Mucosa of rectum (tissue), 2 donors: ENCODE measurements around the gene BCAS3.

Experiments used
- H3K27ac ChIP-seq, 2 donors: one replicate each; pipeline ENCODE4 v1.7.0; 2013; ENCODE audit warnings: inconsistent platforms in 2 of 2, low read depth in 2 of 2, low read length in 2 of 2
- H3K27me3 ChIP-seq, 2 donors: one replicate each; pipeline ENCODE4 v1.7.0; 2013; ENCODE audit warnings: low read length in 2 of 2; ENCODE audit not compliant: control insufficient read depth in 2 of 2, insufficient read depth in 2 of 2
- H3K36me3 ChIP-seq, 2 donors: one replicate each; pipeline ENCODE4 v1.7.0; 2013; ENCODE audit warnings: low read length in 2 of 2; ENCODE audit not compliant: control insufficient read depth in 2 of 2, insufficient read depth in 2 of 2
- H3K4me1 ChIP-seq, 2 donors: one replicate each; pipeline ENCODE4 v1.7.0; 2013; ENCODE audit warnings: low read length in 2 of 2, mild to moderate bottlenecking in 1 of 2; ENCODE audit not compliant: control insufficient read depth in 2 of 2, insufficient read depth in 2 of 2
- H3K4me3 ChIP-seq, 2 donors: one replicate each; pipeline ENCODE4 v1.7.0; 2013; ENCODE audit warnings: low read length in 2 of 2
- H3K9ac ChIP-seq, 2 donors: one replicate each; pipeline ENCODE4 v1.7.0; 2013; ENCODE audit warnings: low read length in 2 of 2, low read depth in 1 of 2, mild to moderate bottlenecking in 1 of 2
- H3K9me3 ChIP-seq, 2 donors: one replicate each; pipeline ENCODE4 v1.7.0; 2013; ENCODE audit warnings: low read length in 2 of 2; ENCODE audit not compliant: control insufficient read depth in 2 of 2
- donor health status: healthy.
- donor health status: Normal muscosa, but diverticular disease.

BCAS3 gene

GRCh38 chr17:60904582-60904981, 226.9 kb downstream of the BCAS3 start:
- Histone ChIP-seq H3K4me1 (no peaks in the 10 kb centered on the region), H3K4me3 (no peak overlapping the region), H3K36me3 (no peaks in the 10 kb centered on the region), H3K9me3 (no peaks in the 10 kb centered on the region), H3K27ac (no peak overlapping the region), H3K9ac (no peak overlapping the region), H3K27me3 (no peaks in the 10 kb centered on the region)

GRCh38 chr17:60905709-60906108, 228.1 kb downstream of the BCAS3 start:
- Histone ChIP-seq H3K27me3 (no peaks in the 10 kb centered on the region), H3K36me3 (no peaks in the 10 kb centered on the region), H3K4me3 (no peak overlapping the region), H3K4me1 (no peaks in the 10 kb centered on the region), H3K9me3 (no peaks in the 10 kb centered on the region), H3K27ac (no peak overlapping the region), H3K9ac (no peak overlapping the region)

GRCh38 chr17:60908324-60908723, 230.7 kb downstream of the BCAS3 start:
- Histone ChIP-seq H3K4me1 (no peaks in the 10 kb centered on the region), H3K9ac (no peak overlapping the region), H3K36me3 (no peaks in the 10 kb centered on the region), H3K9me3 (no peaks in the 10 kb centered on the region), H3K27ac (no peak overlapping the region), H3K4me3 (no peak overlapping the region), H3K27me3 (no peaks in the 10 kb centered on the region)

- no peaks in the 10 kb centered on the region for H3K4me1 ChIP-seq
- no peaks in the 10 kb centered on the region for H3K9me3 ChIP-seq
- H3K9ac ChIP-seq, result no peak overlapping the region
- H3K4me3 ChIP-seq, result no peak overlapping the region
- H3K36me3 ChIP-seq, result no peaks in the 10 kb centered on the region
- H3K27ac ChIP-seq, result no peak overlapping the region
- H3K27me3 ChIP-seq, result no peaks in the 10 kb centered on the region
Observed at GRCh38 chr17:60909405-60909804, 231.8 kb downstream of the BCAS3 start.

GRCh38 chr17:60910415-60910814, 232.8 kb downstream of the BCAS3 start:
- no peaks in the 10 kb centered on the region for H3K9me3 ChIP-seq
- no peak overlapping the region for H3K9ac ChIP-seq

DNA sequence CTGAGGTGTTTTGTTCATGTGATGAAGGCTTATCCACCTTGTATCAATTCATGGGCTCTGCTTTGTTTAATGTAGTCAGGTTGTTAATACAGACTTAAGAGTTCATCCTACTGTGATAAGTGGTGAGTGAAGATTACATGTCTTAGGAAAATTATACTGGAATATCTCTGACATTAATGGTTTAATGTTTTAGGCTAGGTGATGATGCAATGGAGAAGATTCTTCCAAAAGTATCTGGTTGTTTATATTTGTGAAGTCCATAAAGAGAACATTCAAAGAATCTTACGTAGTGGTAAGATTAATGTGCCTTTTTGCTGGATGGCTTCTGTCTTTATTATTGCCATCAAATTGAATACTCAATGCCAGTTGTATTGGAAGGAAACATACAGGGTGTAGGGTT, 236.4 kb downstream of the BCAS3 start:
- no peak overlapping the region for H3K27ac ChIP-seq
- no peak overlapping the region for H3K4me3 ChIP-seq
- no peak overlapping the region for H3K9ac ChIP-seq
- H3K9me3 ChIP-seq, result peaks cover 0 to 6% of the 10 kb centered on the region in 2 donors
- H3K27me3 ChIP-seq, result no peaks in the 10 kb centered on the region
- H3K4me1 ChIP-seq, result no peaks in the 10 kb centered on the region
- H3K36me3 ChIP-seq, result no peaks in the 10 kb centered on the region

More at GRCh38 chr17:60910415-60910814, 232.8 kb downstream of the BCAS3 start:
- no peaks in the 10 kb centered on the region for H3K27me3 ChIP-seq
- no peak overlapping the region for H3K4me3 ChIP-seq
- no peaks in the 10 kb centered on the region for H3K4me1 ChIP-seq
- no peak overlapping the region for H3K27ac ChIP-seq
- H3K36me3 ChIP-seq, result no peaks in the 10 kb centered on the region

DNA sequence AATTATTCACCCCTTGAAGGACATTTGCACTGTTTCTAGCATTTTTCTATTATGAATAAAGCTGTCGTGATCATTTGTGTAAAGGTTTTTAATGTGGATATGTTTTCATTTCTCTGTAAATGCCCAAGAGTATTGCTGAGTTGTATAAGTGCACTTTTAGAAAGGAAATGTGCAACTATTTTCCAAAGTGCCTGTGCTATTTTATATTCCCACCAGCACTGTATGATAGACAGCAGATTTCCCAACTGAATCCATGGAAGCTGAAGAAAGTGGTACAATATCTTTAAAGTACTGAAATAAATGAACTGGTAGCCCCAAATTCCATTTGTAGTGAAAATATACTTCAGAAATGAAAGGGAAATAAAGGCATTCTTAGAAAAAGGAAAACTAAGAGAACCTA, 238.4 kb downstream of the BCAS3 start:
- no peak overlapping the region for H3K9ac ChIP-seq
- H3K9me3 ChIP-seq, result peaks cover 0 to 6% of the 10 kb centered on the region in 2 donors
- H3K36me3 ChIP-seq, result no peaks in the 10 kb centered on the region
- H3K4me1 ChIP-seq, result no peaks in the 10 kb centered on the region
- no peak overlapping the region for H3K4me3 ChIP-seq
- H3K27me3 ChIP-seq, result no peaks in the 10 kb centered on the region
- no peak overlapping the region for H3K27ac ChIP-seq

DNA sequence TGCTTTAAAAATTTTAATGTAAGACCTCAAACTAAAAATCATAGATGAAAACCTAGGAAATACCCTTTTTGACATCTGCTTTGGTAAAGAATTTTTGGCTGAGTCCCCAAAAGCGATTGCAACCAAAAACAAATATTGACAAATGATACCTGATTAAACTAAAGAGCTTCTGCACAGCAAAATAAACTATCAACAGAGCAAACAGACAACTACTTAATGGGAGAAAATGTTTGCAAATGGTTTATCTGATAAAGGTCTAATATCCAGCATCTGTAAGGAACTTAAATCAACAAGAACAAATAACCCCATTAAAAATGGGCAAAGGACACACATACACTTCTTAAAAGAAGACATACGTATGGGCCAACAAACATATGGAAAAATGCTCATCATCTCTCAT, 242.5 kb downstream of the BCAS3 start:
- Histone ChIP-seq H3K9me3 (peaks cover 0 to 6% of the 10 kb centered on the region in 2 donors), H3K4me3 (no peak overlapping the region), H3K4me1 (no peaks in the 10 kb centered on the region), H3K36me3 (no peaks in the 10 kb centered on the region), H3K27ac (no peak overlapping the region), H3K27me3 (no peaks in the 10 kb centered on the region), H3K9ac (no peak overlapping the region)

DNA sequence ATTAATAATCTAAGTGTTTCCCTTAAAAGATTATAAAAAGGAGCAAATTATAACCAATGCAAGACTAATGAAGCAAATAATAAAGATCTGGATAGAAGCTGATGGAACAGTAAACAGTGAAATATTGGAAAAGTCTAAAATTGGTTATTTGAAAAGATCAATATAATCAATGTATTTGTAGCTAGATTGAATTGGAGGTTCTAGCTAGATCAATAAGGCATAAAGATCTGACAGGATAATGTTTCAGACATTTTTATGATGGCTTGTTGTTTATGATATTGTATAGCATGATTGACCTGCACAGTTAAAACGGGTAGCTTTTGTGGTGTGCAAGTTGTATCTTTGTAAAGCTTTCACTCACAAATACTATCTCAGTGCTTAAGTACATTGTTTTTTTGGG, 245.3 kb downstream of the BCAS3 start:
- no peak overlapping the region for H3K9ac ChIP-seq
- no peak overlapping the region for H3K4me3 ChIP-seq
- H3K36me3 ChIP-seq, result no peaks in the 10 kb centered on the region
- no peaks in the 10 kb centered on the region for H3K4me1 ChIP-seq
- no peaks in the 10 kb centered on the region for H3K27me3 ChIP-seq
- no peaks in the 10 kb centered on the region for H3K9me3 ChIP-seq
- H3K27ac ChIP-seq, result no peak overlapping the region

DNA sequence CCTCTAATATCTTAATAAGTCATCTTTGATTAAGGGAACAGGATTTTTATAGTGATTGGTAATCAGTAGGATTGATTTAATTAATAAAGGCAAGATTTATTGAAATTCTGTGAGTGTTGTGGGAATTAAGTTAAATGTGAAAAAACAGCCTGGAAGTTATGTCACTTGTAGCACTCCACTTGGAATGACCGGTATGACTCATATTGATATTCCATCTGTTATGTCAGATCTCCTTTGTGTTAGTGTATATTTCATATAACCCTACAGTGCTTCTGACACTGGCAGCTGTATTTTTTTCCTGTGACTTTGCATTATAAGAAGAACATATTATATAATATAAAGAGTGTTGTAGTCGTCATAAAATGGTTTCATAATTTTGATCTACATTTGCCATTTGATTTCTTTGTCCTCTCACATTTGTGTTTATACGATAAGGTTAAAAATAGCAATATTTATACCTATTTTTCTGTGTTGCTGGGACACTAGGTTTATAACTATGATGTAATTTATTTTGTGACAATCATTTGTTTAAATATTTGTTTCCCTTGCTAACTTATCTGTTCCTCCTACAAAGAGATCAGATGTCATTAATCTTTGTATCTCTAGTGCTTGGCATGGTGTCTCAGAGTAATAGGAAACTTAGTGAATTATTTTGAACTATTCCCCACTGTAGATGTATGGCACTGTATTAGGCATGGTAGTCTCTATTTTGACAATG, 249.0 kb downstream of the BCAS3 start:
- no peaks in the 10 kb centered on the region for H3K36me3 ChIP-seq
- H3K9ac ChIP-seq, result no peak overlapping the region
- no peaks in the 10 kb centered on the region for H3K4me1 ChIP-seq
- no peaks in the 10 kb centered on the region for H3K9me3 ChIP-seq
- H3K27ac ChIP-seq, result no peak overlapping the region
- no peak overlapping the region for H3K4me3 ChIP-seq
- H3K27me3 ChIP-seq, result no peaks in the 10 kb centered on the region
